IPS-18c (cell line): ENCODE measurements around the gene EXOSC7.
"Not testable (repeated sequence)": the region's sequence is repeated elsewhere in the genome, so short reads cannot be mapped to it uniquely, and the experiment has no call there.

ENCODE experiments used
- H3K4me3 ChIP-seq: 2 replicates; pipeline ENCODE4 v1.7.0; 2013; ENCODE audit warnings: low read depth, mild to moderate bottlenecking, low read length, moderate library complexity; ENCODE audit not compliant: insufficient read depth
- H3K9me3 ChIP-seq: one replicate; pipeline ENCODE4 v1.6.1; 2013; ENCODE audit warnings: mild to moderate bottlenecking, low read length, moderate library complexity; ENCODE audit not compliant: control insufficient read depth, insufficient read depth

Gene EXOSC7

DNA sequence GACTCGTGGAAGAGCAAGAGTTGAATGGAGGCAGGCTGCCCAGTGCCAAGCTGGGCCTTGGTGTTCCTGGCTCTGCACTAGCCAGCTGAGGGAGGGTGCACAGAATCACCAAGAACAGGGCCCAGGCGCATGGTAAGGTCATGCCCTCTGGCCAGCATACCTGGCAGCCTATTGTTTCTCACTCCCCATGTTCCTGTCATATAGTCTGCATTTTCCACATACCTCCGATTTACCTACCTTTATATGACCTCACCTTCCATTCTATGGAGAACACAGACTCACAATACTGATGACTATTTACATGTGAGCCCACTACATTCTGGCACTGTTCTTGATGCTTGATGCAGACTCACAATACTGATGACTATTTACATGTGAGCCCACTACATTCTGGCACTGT is 55.5 kb downstream of the EXOSC7 start:
- peaks cover 4% of the 10 kb centered on the region for H3K9me3 ChIP-seq
- no peak overlapping the region for H3K4me3 ChIP-seq

DNA sequence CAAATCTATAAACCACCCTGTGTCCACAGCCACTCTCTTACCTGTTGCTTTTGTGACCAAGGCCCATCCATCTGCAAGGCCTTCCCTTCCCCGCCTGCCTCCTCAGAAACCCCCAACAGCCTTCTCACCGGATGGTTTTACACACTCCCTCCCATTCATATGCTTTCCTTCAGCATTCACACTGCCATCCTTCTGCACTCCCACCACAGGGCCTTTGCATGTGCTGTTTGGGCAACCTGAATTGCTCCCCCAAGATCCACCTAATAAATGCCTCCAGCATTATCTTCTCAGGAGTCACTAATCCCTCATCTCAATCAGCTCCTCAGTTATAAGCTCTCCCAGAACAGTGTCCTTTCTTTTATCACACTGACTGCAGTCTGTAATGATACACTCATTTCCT is 56.1 kb downstream of the EXOSC7 start:
- no peak overlapping the region for H3K4me3 ChIP-seq
- peaks cover 4% of the 10 kb centered on the region for H3K9me3 ChIP-seq

GRCh38 chr3:45033791-45034190 is 57.7 kb downstream of the EXOSC7 start:
- no peak overlapping the region for H3K4me3 ChIP-seq
- peaks cover 4% of the 10 kb centered on the region for H3K9me3 ChIP-seq

- H3K4me3 ChIP-seq = no peak overlapping the region
Observed at GRCh38 chr3:45034612-45035252, 58.7 kb downstream of the EXOSC7 start.

GRCh38 chr3:45035441-45036301 is 59.6 kb downstream of the EXOSC7 start:
- no peaks in the 10 kb centered on the region for H3K9me3 ChIP-seq
- peak overlapping the region; percentile 11; the same call in 1 of the 2 replicates for H3K4me3 ChIP-seq

More at GRCh38 chr3:45034612-45035252, 58.7 kb downstream of the EXOSC7 start:
- peaks cover 4% of the 10 kb centered on the region for H3K9me3 ChIP-seq

- H3K4me3 ChIP-seq = no peak overlapping the region
- no peaks in the 10 kb centered on the region for H3K9me3 ChIP-seq
Observed at GRCh38 chr3:45037720-45038455, 61.8 kb downstream of the EXOSC7 start.

- Histone ChIP-seq H3K9me3 (no peaks in the 10 kb centered on the region), H3K4me3 (no peak overlapping the region)
Observed at GRCh38 chr3:45041666-45042065, 65.6 kb downstream of the EXOSC7 start.

DNA sequence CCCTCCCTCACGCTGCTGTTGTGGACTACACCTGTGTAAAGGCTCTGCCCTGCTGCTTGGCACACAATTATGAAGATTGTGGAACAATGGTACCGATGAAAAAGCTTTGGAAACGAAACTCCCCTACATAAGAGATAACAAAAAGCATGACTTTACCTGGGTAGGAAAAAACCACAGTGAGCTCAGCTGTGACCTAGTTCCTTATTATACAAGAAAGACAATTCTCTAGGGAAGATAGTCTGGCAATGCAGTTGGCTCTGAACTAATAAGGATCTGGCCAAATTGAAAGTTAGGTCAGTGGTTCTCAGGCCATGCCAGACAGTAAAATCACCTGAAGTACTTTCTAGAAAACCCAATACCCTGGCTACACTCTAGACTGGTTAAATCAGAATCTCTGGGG is 66.1 kb downstream of the EXOSC7 start:
- H3K4me3 ChIP-seq = no peak overlapping the region
- no peaks in the 10 kb centered on the region for H3K9me3 ChIP-seq

DNA sequence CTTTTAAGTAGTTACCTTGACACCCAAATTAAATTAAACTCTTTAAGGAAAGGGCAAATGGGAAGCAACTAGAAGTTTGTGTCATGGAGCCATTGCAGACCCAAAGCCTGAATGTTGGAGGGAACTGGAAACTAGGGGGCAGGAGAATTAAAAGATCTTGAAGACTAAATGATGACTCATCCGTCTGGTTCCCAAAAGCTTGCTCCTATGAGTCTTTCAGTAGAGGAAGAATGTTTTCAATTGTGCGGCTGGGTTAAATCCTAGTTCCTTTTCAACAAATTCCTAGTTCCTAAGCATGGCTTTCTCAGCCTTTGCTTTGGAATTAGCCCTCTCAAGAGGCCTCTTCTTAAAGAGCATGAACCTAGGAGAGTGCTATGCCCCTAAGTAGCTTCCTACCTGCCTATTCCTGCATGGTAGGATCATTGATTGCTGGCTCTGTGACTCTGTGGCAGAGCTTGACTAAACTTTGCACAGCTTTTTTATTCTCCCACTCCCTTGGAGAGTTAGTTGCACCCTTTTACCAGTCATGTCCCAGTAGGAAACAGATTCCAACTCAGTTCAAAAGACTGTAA is 67.8 kb downstream of the EXOSC7 start:
- Histone ChIP-seq H3K9me3 (no peaks in the 10 kb centered on the region), H3K4me3 (no peak overlapping the region)

GRCh38 chr3:45048244-45048643 is 72.2 kb downstream of the EXOSC7 start:
- no peaks in the 10 kb centered on the region for H3K9me3 ChIP-seq
- H3K4me3 ChIP-seq = no peak overlapping the region

DNA sequence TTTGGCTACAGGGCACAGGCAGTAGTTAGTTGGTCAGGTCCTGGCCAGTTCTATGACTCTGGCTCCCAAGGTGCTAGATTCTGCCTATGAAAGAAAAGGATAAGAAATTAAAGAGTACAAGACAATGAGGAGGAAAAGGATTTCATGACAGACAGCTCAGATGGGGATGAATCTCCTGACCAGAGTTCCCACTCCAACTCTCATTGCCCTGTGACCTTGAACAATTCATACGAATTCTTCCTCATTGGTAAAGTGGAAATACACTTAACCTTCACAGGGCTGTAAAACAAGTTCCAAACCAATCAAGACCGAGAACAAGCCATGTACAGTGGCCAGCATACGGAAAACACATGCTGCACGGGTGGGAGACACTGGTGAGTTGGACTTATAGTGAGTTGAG is 73.8 kb downstream of the EXOSC7 start:
- H3K9me3 ChIP-seq = no peaks in the 10 kb centered on the region
- H3K4me3 ChIP-seq = no peak overlapping the region

- Histone ChIP-seq H3K9me3 (no peaks in the 10 kb centered on the region), H3K4me3 (no peak overlapping the region)
Observed at GRCh38 chr3:45051685-45052084, 75.6 kb downstream of the EXOSC7 start.

DNA sequence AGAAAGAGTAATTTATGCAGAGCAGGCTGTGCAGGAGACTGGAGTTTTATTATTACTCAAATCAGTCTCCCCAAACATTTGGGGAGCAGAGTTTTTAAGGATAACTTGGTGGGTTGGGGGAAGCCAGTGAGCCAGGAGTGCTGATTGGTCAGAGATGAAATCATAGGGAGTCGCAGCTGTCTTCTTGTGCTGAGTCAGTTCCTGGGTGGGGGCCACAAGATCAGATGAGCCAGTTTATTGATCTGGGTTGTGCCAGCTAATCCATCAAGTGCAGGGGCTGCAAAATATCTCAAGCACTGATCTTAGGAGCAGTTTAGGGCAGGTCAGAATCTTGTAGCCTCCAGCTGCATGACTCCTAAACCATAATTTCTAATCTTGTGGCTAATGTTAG is 77.8 kb downstream of the EXOSC7 start:
- not testable (repeated sequence) for H3K4me3 ChIP-seq, H3K9me3 ChIP-seq

DNA sequence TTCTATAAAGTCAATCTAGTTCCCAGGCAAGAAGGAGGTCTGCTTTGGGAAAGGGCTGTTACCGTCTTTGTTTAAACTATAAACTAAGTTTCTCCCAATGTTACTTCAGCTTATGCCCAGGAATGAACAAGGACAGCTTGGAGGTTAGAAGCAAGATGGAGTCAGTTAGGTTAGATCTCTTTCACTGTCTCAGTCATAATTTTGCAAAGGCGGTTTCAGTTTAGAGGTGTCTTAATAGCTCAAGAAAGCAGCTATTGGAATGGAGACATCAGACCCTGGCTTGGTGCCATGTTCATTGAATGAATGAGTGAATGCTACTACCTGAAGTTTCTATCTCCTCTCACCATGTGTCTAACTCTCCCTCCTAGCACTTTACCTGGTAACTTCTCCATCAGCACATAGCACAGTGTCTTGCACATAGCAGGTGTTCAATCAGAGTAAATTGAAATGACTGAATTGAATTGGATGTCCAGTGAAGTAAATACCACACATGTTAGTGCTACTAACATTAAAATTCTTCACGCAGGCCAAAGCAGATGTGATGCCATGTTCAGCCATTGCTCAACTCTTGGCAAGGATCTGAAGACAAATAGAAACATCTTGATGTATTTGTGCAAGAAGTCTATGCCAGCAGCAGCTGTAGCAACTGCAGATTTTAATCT is 78.3 kb downstream of the EXOSC7 start:
- no peak overlapping the region for H3K4me3 ChIP-seq
- no peaks in the 10 kb centered on the region for H3K9me3 ChIP-seq

GRCh38 chr3:45055032-45055410 is 79.0 kb downstream of the EXOSC7 start:
- H3K9me3 ChIP-seq = no peaks in the 10 kb centered on the region
- no peak overlapping the region for H3K4me3 ChIP-seq

- H3K9me3 ChIP-seq = no peaks in the 10 kb centered on the region
- no peak overlapping the region for H3K4me3 ChIP-seq
Observed at GRCh38 chr3:45055411-45056143, 79.5 kb downstream of the EXOSC7 start.
